GM12874 (cell line): ENCODE results near the gene MYO19.

Experiments used
- TF ChIP-seq, protein P1 (sequence below): IDR thresholded peaks from 2 replicates; pipeline ENCODE4 v1.5.1; 2011; ENCODE audit warnings: low read depth, mild to moderate bottlenecking, control low read depth, low read length, moderate library complexity; ENCODE audit not compliant: insufficient read depth

Gene MYO19, protein sequence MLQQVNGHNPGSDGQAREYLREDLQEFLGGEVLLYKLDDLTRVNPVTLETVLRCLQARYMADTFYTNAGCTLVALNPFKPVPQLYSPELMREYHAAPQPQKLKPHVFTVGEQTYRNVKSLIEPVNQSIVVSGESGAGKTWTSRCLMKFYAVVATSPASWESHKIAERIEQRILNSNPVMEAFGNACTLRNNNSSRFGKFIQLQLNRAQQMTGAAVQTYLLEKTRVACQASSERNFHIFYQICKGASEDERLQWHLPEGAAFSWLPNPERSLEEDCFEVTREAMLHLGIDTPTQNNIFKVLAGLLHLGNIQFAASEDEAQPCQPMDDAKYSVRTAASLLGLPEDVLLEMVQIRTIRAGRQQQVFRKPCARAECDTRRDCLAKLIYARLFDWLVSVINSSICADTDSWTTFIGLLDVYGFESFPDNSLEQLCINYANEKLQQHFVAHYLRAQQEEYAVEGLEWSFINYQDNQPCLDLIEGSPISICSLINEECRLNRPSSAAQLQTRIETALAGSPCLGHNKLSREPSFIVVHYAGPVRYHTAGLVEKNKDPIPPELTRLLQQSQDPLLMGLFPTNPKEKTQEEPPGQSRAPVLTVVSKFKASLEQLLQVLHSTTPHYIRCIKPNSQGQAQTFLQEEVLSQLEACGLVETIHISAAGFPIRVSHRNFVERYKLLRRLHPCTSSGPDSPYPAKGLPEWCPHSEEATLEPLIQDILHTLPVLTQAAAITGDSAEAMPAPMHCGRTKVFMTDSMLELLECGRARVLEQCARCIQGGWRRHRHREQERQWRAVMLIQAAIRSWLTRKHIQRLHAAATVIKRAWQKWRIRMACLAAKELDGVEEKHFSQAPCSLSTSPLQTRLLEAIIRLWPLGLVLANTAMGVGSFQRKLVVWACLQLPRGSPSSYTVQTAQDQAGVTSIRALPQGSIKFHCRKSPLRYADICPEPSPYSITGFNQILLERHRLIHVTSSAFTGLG

DNA sequence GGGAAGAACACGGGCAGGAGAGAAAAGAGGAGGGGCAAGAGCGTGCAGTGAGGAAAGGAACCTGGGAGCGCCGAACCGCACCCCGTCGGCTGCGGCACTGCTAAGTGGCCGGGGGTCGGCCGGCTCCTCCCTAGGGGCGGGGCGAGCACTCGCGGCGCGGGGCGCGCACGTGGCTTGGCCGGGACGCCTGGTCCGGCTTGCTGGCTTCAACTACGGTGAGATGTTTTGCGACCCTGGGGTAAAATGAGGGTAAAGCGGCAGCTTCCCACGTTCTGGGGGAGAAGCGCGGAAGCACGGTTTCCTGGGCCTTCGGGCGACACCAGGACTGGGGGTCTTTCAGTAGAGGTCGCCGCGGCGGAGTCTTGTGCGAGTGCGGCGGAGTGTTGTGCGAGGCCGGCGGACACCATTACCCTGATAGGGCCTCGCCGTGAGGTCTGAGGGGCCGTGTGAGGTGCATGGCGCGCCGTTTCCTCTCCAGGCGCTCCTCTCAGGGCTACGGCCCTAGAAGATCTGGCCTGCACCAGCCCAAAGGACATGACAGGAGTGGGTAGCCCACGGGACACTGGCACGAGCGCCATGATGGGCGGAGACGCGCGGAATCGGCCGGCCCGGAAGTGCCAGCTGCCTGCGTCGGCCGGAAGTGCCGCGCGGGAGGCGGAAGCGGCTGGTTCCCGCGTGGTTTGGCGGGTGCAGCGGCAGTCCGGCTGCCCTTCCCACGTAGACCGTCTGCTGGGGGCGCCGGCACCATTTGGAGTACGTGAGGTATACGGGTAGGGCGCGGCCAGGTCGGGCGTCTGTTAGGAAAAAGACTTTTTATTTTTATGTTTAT is at the start of gene MYO19, which contains the start of gene PIGW:
Gene MYO19, minus strand, starts transcription at position 29 of the 829 bp plus-strand sequence. CDS start 2,330 bp downstream, outside the sequence.
Gene PIGW, plus strand, starts transcription at position 148 of the 829 bp plus-strand sequence. CDS start 2,115 bp downstream, outside the sequence.
- TF ChIP-seq, protein P1, sequence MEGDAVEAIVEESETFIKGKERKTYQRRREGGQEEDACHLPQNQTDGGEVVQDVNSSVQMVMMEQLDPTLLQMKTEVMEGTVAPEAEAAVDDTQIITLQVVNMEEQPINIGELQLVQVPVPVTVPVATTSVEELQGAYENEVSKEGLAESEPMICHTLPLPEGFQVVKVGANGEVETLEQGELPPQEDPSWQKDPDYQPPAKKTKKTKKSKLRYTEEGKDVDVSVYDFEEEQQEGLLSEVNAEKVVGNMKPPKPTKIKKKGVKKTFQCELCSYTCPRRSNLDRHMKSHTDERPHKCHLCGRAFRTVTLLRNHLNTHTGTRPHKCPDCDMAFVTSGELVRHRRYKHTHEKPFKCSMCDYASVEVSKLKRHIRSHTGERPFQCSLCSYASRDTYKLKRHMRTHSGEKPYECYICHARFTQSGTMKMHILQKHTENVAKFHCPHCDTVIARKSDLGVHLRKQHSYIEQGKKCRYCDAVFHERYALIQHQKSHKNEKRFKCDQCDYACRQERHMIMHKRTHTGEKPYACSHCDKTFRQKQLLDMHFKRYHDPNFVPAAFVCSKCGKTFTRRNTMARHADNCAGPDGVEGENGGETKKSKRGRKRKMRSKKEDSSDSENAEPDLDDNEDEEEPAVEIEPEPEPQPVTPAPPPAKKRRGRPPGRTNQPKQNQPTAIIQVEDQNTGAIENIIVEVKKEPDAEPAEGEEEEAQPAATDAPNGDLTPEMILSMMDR, result no peak

DNA sequence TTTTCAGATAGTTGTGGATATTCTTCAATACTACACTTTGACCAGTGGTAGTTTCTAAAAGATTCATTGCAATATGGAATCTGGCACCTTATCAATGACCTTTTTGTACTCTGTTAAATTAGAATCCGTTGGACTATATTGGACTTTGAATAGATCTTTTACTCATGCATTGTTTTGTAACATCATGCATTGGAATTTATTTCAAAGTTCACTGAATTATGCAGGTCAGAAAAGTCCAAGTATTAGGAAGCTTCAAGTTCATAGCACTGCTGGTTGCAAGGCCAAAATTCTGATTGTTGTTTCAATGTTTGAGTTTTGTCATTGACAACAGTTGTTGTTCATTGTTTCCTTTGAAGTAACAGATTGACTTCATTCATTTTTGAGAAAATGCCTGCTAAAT is 49.1 kb upstream of the MYO19 start:
- TF ChIP-seq, protein P1, result no peak

DNA sequence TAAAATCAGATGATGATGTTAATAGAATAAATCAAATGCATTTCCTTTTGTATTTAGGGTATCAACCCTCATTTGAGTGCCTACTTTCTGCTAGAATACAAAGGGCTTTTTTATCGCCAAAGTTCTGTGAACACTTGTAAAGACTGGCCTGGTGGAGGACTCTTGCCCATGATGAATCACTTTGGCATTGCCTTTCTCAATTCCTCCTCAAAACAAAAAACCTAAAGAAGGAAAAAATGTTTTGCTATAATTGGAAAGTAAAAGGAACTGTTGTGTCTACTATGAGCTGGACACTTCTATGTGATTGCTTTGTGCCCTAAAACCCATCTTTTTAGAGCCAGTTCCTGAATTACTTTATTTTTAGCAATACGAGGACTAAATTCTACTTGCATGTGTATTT is 44.0 kb upstream of the MYO19 start:
- TF ChIP-seq, protein P1, result no peak

DNA sequence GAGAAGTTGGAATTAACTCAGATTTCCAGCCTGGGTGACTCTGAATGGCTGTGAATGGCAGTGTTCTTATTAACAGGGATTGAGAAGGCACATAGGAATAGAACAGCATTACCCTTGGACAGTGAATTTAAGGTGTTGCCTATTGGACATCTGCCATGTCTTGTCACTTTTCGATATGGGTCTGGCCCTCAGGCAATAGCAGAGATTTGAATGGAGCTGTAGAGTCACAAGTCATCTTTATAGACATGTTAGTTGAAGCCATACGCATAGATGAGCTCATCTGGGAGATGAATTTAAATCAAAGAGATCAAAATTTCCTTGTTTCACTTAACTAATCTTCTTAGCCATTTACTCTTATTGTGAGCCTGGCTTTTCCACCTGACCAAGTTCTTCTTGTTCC is 42.1 kb upstream of the MYO19 start:
- TF ChIP-seq, protein P1, result no peak

DNA sequence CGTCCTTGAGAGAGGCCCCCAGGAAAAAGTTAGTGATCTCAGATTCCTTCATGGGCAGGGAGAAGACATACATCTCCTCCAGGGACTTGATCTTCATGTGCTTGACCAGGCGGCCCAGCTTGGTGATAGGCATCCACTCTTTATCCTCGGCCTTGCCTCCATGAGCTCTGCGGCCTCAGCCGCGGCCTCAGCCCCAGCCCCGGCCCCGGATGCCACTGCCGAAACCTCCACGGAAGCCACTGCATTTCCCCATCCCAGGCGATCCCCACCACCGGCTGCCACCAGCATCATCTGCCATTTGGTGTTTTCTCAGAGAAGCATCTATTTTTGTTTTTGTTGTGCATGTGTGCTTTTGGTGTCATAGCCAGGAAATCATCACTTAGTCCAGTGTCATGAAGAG is 40.4 kb upstream of the MYO19 start:
- TF ChIP-seq, protein P1, result no peak

DNA sequence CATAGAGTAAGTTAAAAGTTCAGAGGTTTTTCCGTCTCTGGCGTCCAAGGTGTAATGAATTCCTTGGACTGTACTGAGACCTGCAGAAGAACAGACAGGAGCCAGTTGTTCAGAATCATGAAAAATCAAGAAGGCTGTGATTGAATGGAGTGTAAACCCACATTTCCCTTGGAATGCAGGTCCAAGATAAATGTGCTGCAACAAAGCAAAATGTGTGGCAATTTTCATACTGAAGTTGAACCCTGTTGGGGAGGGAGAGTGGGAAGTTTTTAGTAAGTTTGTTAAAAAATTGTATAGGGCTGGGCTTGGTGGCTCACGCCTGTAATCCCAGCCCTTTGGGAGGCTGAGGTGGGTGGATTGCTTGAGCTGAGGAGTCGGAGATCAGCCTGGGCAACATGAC is 31.4 kb upstream of the MYO19 start:
- TF ChIP-seq, protein P1, result no peak
